Suppressor macrophage treated with lipopolysaccharide for 1 hour (primary cell): ENCODE results near the gene PRSS3.
"Not testable (repeated sequence)": the region's sequence is repeated elsewhere in the genome, so short reads cannot be mapped to it uniquely, and the experiment has no call there.

Experiments used
- DNase-seq, 3 donors: peaks; one replicate each; pipeline ENCODE4 v3.0.0-alpha.2; 2020 to 2022

The PRSS3 gene

DNA sequence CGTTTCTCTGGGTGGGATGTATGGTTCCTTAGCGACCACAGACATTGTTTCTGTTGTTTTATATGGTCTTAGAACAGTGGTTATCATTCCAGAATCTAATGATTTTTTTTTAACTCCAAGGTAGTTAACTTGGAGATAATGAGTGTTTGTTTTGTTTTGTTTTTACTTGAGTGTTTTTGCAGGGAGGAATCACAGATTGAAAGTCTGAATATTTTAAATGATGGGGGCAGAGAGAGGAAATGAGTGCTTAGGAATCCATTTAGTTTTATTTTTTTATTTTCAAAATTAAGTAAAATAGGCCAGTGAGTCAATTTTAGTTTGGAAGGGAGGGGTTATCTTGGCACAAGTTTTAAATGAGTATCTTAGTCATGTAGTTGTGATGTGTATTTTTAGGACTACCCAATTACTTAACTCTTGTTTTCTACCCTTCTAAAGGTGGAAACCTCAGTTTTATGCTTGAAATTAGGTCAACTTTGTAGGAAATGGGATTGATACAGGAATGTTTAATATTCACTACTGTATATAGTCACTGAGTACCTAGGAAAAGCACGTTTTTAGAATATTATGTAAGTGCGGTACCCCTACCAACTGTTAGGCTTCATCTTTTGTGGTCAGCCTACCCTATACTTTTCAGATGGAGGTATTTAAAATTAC lies 23.6 kb downstream of the PRSS3 start:
- peak; percentile 8 to 58 (median 44) for DNase-seq

DNA sequence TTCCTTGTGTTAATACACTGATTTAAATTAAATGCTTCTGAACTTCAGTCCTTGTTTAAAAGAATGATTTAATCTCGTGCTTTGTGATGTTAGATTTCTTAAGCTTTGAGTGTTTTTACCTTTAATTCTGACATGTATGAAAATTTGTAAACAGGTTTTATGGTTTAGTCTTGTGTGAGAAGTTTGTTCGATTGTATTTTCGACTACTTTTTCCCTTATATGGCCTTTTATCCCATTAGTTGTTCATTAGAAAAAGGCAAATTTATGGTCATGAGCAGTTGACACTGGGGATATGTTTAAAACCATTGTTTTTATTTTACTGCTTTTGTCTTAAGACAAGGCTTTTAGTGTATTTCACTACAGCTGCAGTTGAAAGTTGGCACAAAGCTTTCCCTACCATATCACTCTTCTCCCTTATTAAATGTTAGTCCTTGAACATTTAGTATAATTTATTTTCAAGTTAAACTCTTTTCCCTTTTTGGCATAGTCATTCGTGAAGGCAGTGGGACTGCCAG lies 24.9 kb downstream of the PRSS3 start:
- DNase-seq, result no peak

DNA sequence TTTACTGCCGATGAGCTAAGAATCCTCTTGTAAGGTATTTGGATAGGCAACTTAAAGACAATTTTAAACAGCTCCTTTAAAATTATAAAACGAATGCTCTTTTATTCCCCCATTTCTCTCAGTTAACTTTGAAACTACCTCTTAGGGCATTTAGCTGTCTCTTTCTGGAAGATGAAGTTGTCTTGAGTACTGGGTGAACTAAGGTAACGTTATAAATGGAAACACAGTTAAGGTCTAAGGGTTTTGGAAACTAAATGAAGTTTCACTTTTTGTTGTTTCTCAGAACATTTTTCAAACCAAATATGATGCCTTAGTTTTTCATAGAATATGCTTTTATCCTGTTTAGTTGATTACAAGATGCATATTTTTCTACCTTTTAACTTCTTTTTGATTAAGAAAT lies 28.4 kb downstream of the PRSS3 start:
- no peak for DNase-seq

DNA sequence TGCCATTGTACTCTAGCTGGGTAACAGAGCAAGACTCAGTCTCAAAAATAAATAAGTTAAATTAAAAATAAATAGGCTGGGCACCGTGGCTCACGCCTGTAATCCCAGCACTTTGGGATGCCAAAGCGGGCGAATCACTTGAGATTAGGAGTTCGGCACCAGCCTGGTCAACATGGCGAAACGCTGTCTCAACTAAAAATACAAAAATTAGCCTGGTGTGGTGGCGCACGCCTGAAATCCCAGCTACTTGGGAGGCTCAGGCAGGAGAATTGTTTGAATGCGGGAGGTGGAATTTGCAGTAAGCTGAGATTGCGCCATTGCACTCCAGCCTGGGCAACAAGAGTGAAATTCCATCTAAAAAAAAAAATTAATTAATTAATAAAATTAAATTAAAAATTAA lies 31.9 kb downstream of the PRSS3 start:
- not testable (repeated sequence) for DNase-seq

DNA sequence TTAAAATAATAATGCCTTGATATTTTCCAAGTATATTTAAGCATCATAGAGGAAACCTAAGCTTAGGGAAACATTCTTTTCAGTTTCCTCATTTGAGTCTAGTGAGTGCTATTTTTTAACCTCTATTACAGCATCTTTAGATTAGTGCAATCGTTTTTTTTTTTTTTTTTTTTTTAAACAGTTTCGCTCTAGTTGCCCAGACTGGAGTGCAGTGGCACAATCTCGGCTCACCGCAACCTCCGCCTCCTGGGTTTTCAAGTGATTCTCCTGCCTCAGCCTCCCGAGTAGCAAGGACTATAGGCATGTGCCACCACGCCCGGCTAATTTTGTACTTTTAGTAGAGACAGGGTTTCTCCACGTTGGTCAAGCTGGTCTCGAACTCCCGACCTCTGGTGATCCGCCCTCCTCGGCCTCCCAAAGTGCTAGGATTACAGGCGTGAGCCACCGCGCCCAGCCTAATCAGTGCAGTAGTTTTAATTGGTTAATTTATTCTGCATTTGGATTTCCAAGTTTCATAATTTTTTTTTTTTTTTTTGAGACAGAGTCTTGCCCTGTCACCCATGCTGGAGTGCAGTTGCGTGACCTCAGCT lies 34.4 kb downstream of the PRSS3 start:
- peak; percentile 18 to 64 (median 48) for DNase-seq

DNA sequence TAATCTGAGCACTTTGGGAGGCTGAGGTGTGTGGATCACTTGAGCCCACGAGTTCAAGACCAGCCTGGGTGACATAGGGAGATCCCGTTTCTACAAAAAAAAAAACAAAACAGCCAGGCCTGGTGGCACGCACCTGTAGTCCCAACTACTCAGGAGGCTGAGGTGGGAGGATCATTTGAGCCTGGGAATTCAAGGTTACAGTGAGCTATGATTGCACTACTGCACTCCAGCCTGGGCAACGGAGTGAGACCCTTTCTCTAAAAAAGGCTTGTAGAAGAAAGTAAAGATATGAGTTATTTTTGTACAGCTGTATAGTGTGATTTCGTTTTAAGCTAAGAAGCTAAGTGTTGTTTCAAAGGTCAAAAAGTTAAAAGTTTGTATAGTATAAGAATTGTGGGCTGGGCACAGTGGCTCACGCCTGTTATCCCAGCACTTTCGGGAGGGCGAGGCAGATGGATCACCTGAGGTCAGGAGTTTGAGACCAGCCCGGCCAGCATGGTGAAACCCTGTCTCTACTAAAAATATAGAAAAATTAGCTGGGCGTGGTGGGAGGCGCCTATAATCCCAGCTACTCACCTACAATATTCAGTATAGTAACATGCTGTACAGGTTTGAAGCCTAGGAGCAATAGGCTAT lies 40.4 kb downstream of the PRSS3 start:
- DNase-seq, result no peak

DNA sequence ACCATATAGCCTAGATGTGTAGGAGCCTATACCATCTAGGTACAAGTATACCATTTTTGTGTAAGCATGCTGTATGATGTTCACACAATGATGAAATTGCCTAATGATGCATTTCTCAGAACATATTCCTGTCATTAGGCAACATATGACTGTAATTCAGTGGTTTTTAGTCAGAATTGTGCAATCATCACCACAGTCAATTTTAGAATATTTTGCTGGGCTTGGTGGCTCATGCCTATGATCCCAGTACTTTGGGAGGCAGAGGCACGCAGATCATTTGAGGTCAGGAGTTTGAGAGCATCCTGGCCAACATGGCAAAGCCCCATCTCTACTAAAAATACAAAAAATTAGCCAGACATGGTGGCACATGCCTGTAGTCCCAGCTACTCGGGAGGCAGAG lies 40.9 kb downstream of the PRSS3 start:
- DNase-seq, result peak; percentile 74 to 96 (median 95)

DNA sequence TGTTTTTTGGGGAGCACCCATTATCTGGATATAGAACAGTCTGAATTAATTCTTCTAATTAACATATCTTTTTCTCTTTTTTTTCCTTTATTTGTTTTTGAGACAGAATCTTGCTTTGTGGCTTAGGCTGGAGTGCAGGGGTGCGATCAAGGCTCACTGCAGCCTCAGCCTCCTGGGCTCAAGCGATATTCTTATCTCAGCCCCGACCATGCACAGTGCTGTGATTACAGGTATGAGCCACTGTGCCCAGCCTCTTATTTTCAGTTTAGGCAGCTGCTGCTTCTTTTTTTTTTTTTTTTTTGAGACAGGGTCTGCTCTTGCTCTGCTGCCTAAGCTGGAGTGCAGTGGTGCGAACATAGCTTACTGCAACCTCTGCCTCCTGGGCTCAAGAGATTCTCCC lies 41.8 kb downstream of the PRSS3 start:
- no peak for DNase-seq

DNA sequence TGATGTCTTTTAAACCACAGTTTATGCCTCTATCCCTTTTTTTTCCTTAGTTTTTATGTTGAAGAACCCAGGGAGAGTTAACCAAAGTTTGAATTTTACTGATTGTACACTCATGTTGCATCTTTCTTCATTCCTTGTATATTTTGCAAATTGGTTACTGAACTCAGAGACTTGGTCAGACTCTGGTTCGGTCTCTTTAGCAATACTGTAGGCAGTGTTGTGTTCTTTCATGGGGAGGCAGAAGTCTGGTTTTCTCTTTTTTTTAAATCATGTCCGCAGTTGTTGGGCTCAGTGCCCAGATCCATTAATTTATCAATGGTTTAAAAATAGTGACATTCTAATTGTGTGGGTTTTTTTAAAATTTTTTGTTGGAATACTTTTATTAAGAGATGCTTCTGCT lies 45.0 kb downstream of the PRSS3 start:
- peak in 1 of 3 donors; percentile 27 for DNase-seq

DNA sequence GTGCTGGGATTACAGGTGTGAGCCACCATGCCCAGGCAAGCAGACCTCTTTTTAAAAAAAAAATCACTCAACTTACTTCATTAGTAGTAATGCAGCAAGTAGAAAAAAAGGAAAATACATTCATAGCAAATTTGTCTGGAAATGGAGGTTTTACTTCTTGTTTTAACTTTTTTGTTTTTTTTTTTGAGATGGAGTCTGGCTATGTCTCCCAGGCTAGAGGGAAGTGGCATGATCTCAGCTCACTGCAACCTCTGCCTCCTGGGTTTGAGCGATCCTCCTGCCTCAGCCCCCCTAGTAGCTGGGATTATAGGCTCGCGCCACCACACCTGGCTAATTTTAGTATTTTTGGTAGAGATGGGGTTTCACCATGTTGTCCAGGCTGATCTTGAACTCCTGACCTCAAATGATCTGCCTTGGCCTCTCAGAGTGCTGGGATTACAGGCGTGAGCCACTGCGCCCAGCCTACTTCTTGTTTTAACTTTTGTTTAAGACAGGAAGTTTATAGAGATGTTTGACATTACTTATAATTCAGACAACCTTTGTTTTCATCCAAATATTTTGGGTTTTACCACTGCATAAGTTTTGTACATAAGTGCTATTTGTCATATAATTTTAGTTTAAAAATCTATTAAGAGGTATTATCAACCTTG lies 48.1 kb downstream of the PRSS3 start:
- peak; percentile 40 to 49 (median 42) for DNase-seq

DNA sequence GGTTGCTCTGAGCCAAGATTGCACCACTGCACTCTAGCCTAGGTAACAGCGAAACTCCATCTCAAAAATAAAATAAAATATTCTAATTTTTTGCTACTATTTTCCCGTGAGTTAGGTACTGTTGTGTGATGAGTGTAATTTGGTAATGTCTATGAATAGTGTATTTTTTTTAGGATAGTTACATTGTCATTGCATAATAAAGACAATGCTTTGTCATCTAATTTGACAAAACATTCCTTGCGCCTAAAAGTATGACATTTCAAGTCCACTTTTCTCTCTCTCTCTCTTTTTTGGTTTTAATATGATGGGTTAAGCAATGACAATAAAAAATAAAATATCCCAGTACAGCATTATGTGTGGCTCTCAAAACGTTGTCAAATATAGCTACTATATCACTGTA lies 50.9 kb downstream of the PRSS3 start:
- no peak for DNase-seq

DNA sequence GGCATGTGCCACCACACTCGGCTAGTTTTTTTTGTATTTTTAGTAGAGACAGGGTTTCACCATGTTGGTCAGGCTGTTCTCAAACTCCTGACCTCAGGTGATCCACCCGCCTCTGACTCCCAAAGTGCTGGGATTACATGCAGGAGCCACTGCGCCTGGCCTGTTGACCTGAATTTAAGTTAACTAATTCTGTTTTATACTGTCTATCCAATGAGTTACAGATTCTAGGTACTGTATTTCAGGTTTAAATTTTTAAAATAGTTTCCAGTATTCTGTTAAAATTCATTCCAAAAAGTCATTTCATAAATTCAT lies 52.5 kb downstream of the PRSS3 start:
- not testable (repeated sequence) for DNase-seq
